Calu3 (cell line): ENCODE data around the gene AUH. TPM values are rescaled to one million over a fixed set of nuclear protein-coding genes. Genes with fewer than 3 reads are reported as not detected.

ENCODE experiments used
- BruUV-seq: library from RNA; stranded (reverse); fragments of 400-500 nt; replicated peaks from 2 replicates; lab custom pipeline; 2021; lab: Mats Ljungman, UMichigan
- CTCF ChIA-PET: fragments of 300-600 bp; sonication (Branson Sonifier 250); formaldehyde crosslinking; loops from one replicate; lab custom pipeline; 2022; ENCODE audit warnings: antibody characterized with exemption; lab: Charles Lee
- DNase-seq: peaks from one replicate; pipeline ENCODE4 v3.0.0; 2022
- H3K27ac Mint-ChIP-seq: one replicate; pipeline ENCODE4 v1.8.0; 2022; ENCODE audit warnings: mixed read lengths; ENCODE audit not compliant: unreplicated experiment
- H3K27me3 Mint-ChIP-seq: one replicate; pipeline ENCODE4 v1.8.0; 2022; ENCODE audit warnings: mixed read lengths; ENCODE audit not compliant: unreplicated experiment
- H3K36me3 Mint-ChIP-seq: one replicate; pipeline ENCODE4 v1.8.0; 2022; ENCODE audit warnings: mild to moderate bottlenecking, moderate library complexity, mixed read lengths; ENCODE audit not compliant: insufficient read depth, unreplicated experiment
- H3K4me1 Mint-ChIP-seq: one replicate; pipeline ENCODE4 v1.8.0; 2022; ENCODE audit warnings: mild to moderate bottlenecking, low read depth, mixed read lengths; ENCODE audit not compliant: unreplicated experiment
- H3K4me3 Mint-ChIP-seq: one replicate; pipeline ENCODE4 v1.8.0; 2022; ENCODE audit warnings: mild to moderate bottlenecking, low read depth, moderate library complexity, mixed read lengths; ENCODE audit not compliant: unreplicated experiment
- H3K9me3 Mint-ChIP-seq: one replicate; pipeline ENCODE4 v1.8.0; 2022; ENCODE audit warnings: low read depth, mixed read lengths; ENCODE audit not compliant: unreplicated experiment
- intact Hi-C: fragments of 100-400 bp; cut with micrococcal nuclease; formaldehyde crosslinking; loops from one replicate; pipeline ENCODE4 v1.10.0; 2022; ENCODE audit not compliant: unreplicated experiment
- total RNA-seq: library from RNA; stranded (reverse); gene quantifications from 2 replicates; pipeline ENCODE4 v1.2.3, GENCODE V29; 2022
- TF ChIP-seq, protein P1 (sequence below): fragments of 200-600 bp; IDR thresholded peaks from one replicate; pipeline ENCODE4 v1.8.0; 2022; ENCODE audit warnings: antibody characterized with exemption; ENCODE audit not compliant: unreplicated experiment

Gene AUH
- total RNA-seq, 1 experiment from 2014 or later: 13.4 TPM

- no TSS peak for BruUV-seq
- Mint-ChIP-seq H3K36me3 (no peaks in the 10 kb centered on the region), H3K27me3 (no peaks in the 10 kb centered on the region), H3K4me1 (no peaks in the 10 kb centered on the region), H3K9me3 (peaks cover 6% of the 10 kb centered on the region), H3K4me3 (no peak overlapping the region), H3K27ac (no peak overlapping the region)
- DNase-seq: no peak
- CTCF ChIA-PET: no interaction called here
- TF ChIP-seq, protein P1, sequence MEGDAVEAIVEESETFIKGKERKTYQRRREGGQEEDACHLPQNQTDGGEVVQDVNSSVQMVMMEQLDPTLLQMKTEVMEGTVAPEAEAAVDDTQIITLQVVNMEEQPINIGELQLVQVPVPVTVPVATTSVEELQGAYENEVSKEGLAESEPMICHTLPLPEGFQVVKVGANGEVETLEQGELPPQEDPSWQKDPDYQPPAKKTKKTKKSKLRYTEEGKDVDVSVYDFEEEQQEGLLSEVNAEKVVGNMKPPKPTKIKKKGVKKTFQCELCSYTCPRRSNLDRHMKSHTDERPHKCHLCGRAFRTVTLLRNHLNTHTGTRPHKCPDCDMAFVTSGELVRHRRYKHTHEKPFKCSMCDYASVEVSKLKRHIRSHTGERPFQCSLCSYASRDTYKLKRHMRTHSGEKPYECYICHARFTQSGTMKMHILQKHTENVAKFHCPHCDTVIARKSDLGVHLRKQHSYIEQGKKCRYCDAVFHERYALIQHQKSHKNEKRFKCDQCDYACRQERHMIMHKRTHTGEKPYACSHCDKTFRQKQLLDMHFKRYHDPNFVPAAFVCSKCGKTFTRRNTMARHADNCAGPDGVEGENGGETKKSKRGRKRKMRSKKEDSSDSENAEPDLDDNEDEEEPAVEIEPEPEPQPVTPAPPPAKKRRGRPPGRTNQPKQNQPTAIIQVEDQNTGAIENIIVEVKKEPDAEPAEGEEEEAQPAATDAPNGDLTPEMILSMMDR: no peak
- intact Hi-C loops: no loop called here
These were observed 29.9 kb downstream of the AUH start for GRCh38 chr9:91331849-91332248.

- intact Hi-C loops: no loop called here
- H3K27ac Mint-ChIP-seq: no peak overlapping the region
- peaks cover 6% of the 10 kb centered on the region for H3K9me3 Mint-ChIP-seq
- H3K36me3 Mint-ChIP-seq: no peaks in the 10 kb centered on the region
- no peaks in the 10 kb centered on the region for H3K4me1 Mint-ChIP-seq
- DNase-seq: no peak
- BruUV-seq: no TSS peak
- H3K4me3 Mint-ChIP-seq: no peak overlapping the region
- no peaks in the 10 kb centered on the region for H3K27me3 Mint-ChIP-seq
- CTCF ChIA-PET: interaction anchor here (0.7 kb wide), 1 partner anchor 44 kb away, joined by 3 read pairs; no protein-coding TSS in a partner anchor
- TF ChIP-seq, protein P1: no peak
These were observed 33.5 kb downstream of the AUH start for GRCh38 chr9:91328186-91328585.

DNA sequence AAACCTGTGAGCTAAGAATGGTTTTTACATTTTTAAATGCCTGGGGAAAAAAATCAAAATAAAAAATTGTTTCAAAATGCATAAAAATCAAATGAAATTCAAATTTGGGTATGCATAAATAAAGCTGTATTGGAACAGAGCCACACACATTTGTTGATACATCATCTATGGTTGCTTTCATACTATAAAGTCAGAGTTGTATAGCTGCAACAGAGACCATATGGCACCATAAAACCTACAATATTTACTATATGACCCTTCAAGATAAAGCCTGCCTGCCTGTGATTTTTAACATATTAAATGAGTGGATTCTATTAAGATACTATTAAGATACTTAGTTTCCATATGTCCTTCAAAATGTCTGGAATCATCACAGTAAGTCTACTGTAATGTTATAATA is 40.0 kb downstream of the AUH start:
- Mint-ChIP-seq H3K9me3 (no peaks in the 10 kb centered on the region), H3K4me3 (no peak overlapping the region), H3K27ac (no peak overlapping the region), H3K36me3 (peaks cover 5% of the 10 kb centered on the region), H3K27me3 (no peaks in the 10 kb centered on the region), H3K4me1 (peaks cover 2% of the 10 kb centered on the region)
- intact Hi-C loops: no loop called here
- TF ChIP-seq, protein P1: no peak
- no peak for DNase-seq
- CTCF ChIA-PET: no interaction called here
- BruUV-seq: no TSS peak

DNA sequence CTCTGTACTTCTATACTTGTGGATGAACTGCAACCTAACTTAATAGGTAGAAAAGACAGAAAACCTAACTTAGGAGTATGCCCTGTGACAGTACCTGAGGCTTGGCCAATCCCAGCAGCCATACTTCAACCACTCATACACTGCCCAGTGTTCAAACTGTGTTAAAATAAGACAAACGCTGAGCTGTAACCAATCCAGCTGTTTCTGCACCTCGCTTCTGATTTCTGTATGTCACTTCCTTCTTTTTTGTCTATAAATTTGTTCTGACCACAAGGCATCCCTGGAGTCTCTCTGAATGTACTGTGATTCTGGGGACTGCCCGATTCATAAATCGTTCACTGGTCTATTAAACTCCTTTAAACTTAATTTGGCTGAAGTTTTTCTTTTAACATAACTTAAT is 41.4 kb downstream of the AUH start:
- intact Hi-C loops: no loop called here
- Mint-ChIP-seq H3K36me3 (peaks cover 5% of the 10 kb centered on the region), H3K27me3 (no peaks in the 10 kb centered on the region), H3K4me1 (peaks cover 16% of the 10 kb centered on the region), H3K9me3 (no peaks in the 10 kb centered on the region), H3K4me3 (no peak overlapping the region), H3K27ac (no peak overlapping the region)
- TF ChIP-seq, protein P1: no peak
- BruUV-seq: no TSS peak
- CTCF ChIA-PET: interaction anchor here (0.8 kb wide), 1 partner anchor 70 kb away, joined by 5 read pairs; no protein-coding TSS in a partner anchor
- no peak for DNase-seq
